GM21515 (cell line): Measurements from ENCODE around the gene ALPG.

Experiments used
- ATAC-seq: cut with Tn5 transposase; IDR thresholded peaks from one replicate; pipeline ENCODE4 v1.9.1; 2021; ENCODE audit not compliant: unreplicated experiment

The ALPG gene

DNA sequence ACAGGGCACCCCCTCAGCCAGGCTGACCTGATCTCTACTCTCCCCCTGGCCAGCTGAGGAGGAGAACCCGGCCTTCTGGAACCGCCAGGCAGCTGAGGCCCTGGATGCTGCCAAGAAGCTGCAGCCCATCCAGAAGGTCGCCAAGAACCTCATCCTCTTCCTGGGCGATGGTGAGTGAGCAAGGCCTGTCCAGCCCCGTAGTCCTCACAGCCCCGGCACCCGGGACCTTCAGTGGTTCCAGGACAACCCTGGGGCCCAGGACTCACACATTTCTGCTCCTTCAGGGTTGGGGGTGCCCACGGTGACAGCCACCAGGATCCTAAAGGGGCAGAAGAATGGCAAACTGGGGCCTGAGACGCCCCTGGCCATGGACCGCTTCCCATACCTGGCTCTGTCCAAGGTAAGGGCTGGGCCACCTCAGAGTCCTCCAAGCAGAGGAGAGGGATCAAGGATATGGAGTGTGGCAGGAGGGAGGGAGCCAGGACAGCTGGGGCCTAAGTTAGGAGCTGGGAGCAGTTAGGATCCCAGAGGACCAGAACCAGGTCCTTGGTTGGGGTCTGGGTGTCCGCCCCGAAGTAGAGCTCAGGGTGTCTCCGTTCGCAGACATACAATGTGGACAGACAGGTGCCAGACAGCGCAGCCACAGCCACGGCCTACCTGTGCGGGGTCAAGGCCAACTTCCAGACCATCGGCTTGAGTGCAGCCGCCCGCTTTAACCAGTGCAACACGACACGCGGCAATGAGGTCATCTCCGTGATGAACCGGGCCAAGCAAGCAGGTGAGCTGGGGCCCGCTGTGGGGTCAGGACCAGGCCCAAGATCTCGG is 49.9 kb downstream of the ALPG start:
- ATAC-seq = no peak

DNA sequence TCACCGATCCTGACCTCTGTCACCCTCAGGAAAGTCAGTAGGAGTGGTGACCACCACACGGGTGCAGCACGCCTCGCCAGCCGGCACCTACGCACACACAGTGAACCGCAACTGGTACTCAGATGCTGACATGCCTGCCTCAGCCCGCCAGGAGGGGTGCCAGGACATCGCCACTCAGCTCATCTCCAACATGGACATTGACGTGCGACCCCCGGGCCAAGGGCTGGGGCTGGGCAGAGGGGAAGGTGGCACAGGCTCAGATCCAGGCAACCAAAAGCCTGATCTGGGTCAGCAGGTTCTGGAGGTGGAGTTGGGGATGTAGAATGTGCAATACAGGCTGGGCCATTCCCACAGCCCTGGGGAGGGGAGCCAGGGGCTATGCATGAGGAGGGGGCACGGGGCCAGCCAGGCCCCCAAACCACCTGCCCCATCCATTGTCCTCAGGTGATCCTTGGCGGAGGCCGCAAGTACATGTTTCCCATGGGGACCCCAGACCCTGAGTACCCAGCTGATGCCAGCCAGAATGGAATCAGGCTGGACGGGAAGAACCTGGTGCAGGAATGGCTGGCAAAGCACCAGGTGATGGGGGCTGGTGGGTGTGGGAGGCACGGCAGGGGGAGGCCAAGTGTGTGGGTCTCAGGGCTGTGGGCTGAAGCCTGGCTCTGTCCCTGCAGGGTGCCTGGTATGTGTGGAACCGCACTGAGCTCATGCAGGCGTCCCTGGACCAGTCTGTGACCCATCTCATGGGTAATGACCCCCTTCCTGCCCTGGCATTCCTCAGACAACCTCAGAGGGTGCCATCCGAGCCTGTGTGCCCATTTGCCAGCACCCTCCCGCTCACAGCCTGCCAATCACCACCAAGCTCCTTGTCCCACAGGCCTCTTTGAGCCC is 50.7 kb downstream of the ALPG start:
- ATAC-seq = no peak

DNA sequence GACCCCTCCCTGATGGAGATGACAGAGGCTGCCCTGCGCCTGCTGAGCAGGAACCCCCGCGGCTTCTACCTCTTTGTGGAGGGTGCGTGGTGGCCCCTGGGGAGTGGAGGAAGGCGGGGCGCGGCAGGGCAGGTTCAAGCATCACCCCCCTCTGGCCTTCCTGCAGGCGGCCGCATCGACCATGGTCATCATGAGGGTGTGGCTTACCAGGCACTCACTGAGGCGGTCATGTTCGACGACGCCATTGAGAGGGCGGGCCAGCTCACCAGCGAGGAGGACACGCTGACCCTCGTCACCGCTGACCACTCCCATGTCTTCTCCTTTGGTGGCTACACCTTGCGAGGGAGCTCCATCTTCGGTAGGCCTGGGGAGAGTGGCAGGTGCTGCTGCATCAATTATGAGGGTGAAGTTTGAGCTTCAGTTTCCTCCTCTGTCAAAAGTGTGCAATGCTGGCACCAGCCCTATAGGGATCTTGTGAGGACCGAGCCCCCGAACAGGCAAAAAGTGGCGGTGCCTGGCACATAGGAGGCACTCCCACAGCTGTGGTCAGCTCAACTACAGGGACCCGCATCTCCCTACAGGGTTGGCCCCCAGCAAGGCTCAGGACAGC is 51.5 kb downstream of the ALPG start:
- no peak for ATAC-seq

DNA sequence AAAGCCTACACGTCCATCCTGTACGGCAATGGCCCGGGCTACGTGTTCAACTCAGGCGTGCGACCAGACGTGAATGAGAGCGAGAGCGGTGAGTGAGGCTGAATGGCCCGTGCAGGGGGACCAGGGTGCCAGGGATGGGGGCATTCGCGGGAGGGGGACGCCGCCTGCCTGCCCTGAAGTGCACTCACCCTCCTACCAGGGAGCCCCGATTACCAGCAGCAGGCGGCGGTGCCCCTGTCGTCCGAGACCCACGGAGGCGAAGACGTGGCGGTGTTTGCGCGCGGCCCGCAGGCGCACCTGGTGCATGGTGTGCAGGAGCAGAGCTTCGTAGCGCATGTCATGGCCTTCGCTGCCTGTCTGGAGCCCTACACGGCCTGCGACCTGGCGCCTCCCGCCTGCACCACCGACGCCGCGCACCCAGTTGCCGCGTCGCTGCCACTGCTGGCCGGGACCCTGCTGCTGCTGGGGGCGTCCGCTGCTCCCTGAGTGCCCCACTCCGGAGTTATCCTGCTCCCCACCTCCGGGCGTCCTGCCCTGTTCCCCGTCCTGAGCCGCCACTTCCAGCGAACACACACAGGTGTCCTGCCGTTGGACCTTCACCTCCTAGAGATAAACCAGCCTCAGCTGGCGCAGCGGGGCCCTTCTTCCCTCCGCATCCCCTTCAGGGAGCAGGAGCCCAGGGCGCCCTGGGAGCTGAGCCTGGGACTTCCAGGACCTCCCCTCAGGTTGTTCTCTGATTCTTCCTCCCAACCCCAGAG is 52.2 kb downstream of the ALPG start:
- no peak for ATAC-seq

DNA sequence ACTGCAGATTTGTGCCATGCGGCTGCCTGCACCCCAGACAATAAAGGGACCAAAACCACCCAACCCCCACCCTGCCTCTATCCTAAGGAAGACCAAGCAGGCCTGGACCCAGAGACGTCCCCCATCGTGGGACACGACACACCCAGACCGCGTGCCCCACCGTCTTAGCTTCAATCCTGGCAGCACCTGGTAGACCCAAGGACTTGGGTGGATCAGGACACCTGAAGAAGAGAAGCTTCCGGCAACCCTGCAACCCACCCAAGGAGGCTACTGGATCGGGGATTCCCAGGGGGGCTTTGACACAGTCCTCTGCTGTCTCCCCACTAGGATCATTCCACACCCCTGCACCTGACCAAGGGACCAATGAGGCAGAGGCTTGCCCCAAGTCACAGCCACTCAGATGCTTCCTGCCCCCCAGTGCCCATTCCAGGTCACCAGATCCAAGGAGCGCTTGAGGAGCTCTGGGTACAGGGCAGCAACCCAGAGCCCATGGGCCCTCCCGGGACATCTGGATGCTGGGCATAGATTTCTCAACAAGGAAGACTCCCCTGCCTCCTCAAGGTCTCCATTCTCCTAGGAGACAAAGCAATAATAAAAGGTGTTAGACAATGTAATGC is 52.9 kb downstream of the ALPG start:
- no peak for ATAC-seq

DNA sequence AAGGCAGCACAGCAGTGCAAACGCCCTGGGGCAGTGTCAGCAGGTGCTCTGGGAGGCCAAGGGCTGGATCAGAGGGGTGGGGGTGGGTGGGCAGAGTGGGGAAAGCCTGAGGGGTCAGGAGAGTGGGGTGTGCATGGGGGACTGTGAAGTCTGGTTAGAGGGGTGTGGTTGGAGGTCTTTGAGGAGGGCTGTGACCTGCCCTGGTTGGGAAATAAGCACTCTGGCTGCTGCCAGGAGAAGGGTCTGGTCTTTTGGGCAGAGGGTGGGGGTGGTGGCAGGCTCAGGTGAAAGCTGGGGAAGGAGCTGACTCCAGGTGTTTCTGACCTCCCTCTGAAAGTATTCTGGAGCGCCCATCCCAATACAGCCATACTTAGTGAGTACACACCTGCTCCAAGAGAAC is 53.5 kb downstream of the ALPG start:
- no peak for ATAC-seq
